DND-41 (cell line): ENCODE data around the gene KIF18A.

Experiments used
- ATAC-seq: fragments of 200-7000 bp; cut with Tn5 transposase; 3 replicates; pipeline ENCODE4 v1.9.1; 2021; ENCODE audit warnings: low read depth; ENCODE audit not compliant: insufficient read depth
- DNase-seq: peaks from one replicate; pipeline ENCODE4 v3.0.0-alpha.2; 2020
- H2AFZ ChIP-seq: 2 replicates; pipeline ENCODE4 v1.6.0; 2012; ENCODE audit warnings: low read depth, low read length
- H3K27ac ChIP-seq: 2 replicates; pipeline ENCODE4 v1.5.1; 2012; ENCODE audit warnings: low read length, inconsistent platforms
- H3K27me3 ChIP-seq: fragments of 200-600 bp; sonication (generic); 2 replicates; pipeline ENCODE4 v1.6.0; 2012; ENCODE audit warnings: low read length, mild to moderate bottlenecking, inconsistent platforms; ENCODE audit not compliant: insufficient read depth, poor library complexity
- H3K36me3 ChIP-seq: 2 replicates; pipeline ENCODE4 v1.5.1; 2012; ENCODE audit warnings: low read length, inconsistent platforms; ENCODE audit not compliant: insufficient read depth
- H3K4me1 ChIP-seq: 2 replicates; pipeline ENCODE4 v1.5.1; 2012; ENCODE audit warnings: mild to moderate bottlenecking, low read length; ENCODE audit not compliant: insufficient read depth
- H3K4me2 ChIP-seq: 2 replicates; pipeline ENCODE4 v1.6.0; 2012; ENCODE audit warnings: mild to moderate bottlenecking, moderate library complexity, low read length, inconsistent platforms; ENCODE audit not compliant: insufficient read depth
- H3K4me3 ChIP-seq, 2 experiments: fragments of 200-600 bp in 1 of 2; shearing (Covaris generic) in 1 of 2; 2 replicates each; pipeline ENCODE4 v1.5.1; 2012 to 2016; ENCODE audit warnings: inconsistent platforms in 2 of 2, low read length in 2 of 2, mild to moderate bottlenecking in 2 of 2, low read depth in 1 of 2, moderate library complexity in 1 of 2
- H3K79me2 ChIP-seq: 2 replicates; pipeline ENCODE4 v1.6.0; 2012; ENCODE audit warnings: low read length, inconsistent platforms; ENCODE audit not compliant: insufficient read depth
- H3K9ac ChIP-seq: 2 replicates; pipeline ENCODE4 v1.6.0; 2012; ENCODE audit warnings: low read depth, mild to moderate bottlenecking, inconsistent platforms, low read length, moderate library complexity
- H3K9me3 ChIP-seq: 2 replicates; pipeline ENCODE4 v1.5.1; 2012; ENCODE audit warnings: low read length, moderate library complexity, mild to moderate bottlenecking, inconsistent platforms; ENCODE audit not compliant: insufficient read depth, severe bottlenecking
- H4K20me1 ChIP-seq: 2 replicates; pipeline ENCODE4 v1.6.0; 2012; ENCODE audit warnings: low read length; ENCODE audit not compliant: insufficient read depth
- EZH2 ChIP-seq: IDR thresholded peaks from 3 replicates; pipeline ENCODE4 v1.6.1; 2012; ENCODE audit warnings: borderline replicate concordance, low read depth, mild to moderate bottlenecking, moderate library complexity, low read length, inconsistent platforms; ENCODE audit not compliant: severe bottlenecking
- TF ChIP-seq, protein P1 (sequence below): IDR thresholded peaks from 2 replicates; pipeline ENCODE4 v1.5.1; 2012; ENCODE audit warnings: borderline replicate concordance, low read length, moderate library complexity, mild to moderate bottlenecking; ENCODE audit not compliant: poor library complexity, severe bottlenecking; ENCODE audit errors: extremely low read depth

KIF18A gene

DNA sequence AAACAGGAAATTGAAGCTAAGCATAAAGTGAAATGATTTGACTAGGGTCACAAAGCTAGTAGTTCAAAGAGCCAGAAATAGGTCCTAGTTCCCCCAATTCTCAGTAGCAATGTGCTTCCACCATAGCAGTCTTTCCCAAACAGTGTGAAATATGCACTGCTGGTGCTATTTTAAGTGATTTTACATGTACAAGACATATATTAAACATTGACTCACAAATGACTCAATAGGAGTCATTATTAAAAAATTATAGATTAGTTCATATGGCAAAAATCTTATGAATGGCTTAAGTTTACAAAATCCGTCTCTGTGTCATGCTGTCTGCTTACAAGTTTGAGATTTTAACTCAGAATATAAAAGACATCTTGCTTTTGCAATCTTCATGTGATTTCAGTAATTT, 21.4 kb downstream of the KIF18A start:
- H3K27ac ChIP-seq = no peak overlapping the region
- H4K20me1 ChIP-seq = no peaks in the 10 kb centered on the region
- DNase-seq (no peak), ATAC-seq (no peak)
- H3K27me3 ChIP-seq = no peaks in the 10 kb centered on the region
- H3K36me3 ChIP-seq = peaks cover 62% of the 10 kb centered on the region
- H3K9me3 ChIP-seq = no peaks in the 10 kb centered on the region
- H3K4me1 ChIP-seq = no peaks in the 10 kb centered on the region
- no peak overlapping the region for H3K9ac ChIP-seq
- H3K4me2 ChIP-seq = no peak overlapping the region
- TF ChIP-seq EZH2 = no peak
- TF ChIP-seq, protein P1, sequence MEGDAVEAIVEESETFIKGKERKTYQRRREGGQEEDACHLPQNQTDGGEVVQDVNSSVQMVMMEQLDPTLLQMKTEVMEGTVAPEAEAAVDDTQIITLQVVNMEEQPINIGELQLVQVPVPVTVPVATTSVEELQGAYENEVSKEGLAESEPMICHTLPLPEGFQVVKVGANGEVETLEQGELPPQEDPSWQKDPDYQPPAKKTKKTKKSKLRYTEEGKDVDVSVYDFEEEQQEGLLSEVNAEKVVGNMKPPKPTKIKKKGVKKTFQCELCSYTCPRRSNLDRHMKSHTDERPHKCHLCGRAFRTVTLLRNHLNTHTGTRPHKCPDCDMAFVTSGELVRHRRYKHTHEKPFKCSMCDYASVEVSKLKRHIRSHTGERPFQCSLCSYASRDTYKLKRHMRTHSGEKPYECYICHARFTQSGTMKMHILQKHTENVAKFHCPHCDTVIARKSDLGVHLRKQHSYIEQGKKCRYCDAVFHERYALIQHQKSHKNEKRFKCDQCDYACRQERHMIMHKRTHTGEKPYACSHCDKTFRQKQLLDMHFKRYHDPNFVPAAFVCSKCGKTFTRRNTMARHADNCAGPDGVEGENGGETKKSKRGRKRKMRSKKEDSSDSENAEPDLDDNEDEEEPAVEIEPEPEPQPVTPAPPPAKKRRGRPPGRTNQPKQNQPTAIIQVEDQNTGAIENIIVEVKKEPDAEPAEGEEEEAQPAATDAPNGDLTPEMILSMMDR = no peak
- H3K4me3 ChIP-seq = no peak overlapping the region
- H2AFZ ChIP-seq = no peak overlapping the region
- no peaks in the 10 kb centered on the region for H3K79me2 ChIP-seq

DNA sequence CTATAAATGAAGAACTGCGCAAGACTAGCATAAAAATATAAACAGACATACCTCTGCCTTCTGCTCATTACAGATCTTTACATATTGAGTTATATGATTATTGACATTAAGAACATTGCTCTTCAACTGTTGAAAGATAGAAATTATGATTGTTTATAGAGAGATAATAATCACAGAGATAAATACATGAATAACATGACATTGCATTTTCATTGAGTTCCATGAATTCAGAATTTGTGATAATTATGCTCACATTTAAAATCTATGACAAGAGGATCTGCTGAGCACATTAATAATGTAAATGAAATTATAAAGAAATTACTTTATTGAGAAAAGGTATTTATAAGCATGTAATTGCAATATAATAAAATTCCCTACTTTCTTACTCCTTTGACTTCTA, 24.8 kb downstream of the KIF18A start:
- H3K36me3 ChIP-seq = peaks cover 66% of the 10 kb centered on the region
- no peak overlapping the region for H3K4me2 ChIP-seq
- DNase-seq = no peak
- H3K4me3 ChIP-seq = no peak overlapping the region
- no peak overlapping the region for H2AFZ ChIP-seq
- H3K4me1 ChIP-seq = no peaks in the 10 kb centered on the region
- no peaks in the 10 kb centered on the region for H3K9me3 ChIP-seq
- no peaks in the 10 kb centered on the region for H3K79me2 ChIP-seq
- H4K20me1 ChIP-seq = no peaks in the 10 kb centered on the region
- no peak for TF ChIP-seq EZH2
- TF ChIP-seq, protein P1 = no peak
- no peak overlapping the region for H3K27ac ChIP-seq
- no peak for ATAC-seq
- H3K9ac ChIP-seq = no peak overlapping the region
- H3K27me3 ChIP-seq = no peaks in the 10 kb centered on the region

DNA sequence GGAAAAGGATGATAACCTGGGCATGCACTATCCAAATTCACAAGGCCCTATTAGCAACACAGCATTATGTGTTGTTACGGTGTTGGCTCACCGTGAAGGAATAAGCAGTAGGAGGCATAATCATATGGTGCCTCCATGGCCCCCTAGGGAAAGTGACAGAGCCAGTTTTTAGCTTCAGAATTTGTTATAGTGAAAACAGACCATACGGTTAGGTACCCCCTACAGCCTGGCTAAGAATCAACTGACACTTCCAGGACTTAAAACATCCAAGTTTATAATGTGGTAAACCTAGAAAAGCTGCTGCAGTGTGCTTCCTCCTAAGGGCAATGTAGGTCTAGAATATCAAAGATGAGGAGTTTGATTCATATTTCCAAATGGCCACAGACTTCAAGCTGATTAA, 30.4 kb downstream of the KIF18A start:
- Histone ChIP-seq H2AFZ (no peak overlapping the region), H3K4me3 (no peak overlapping the region), H3K27ac (no peak overlapping the region), H3K36me3 (peaks cover 77% of the 10 kb centered on the region), H3K4me2 (no peak overlapping the region), H3K4me1 (no peaks in the 10 kb centered on the region), H3K27me3 (no peaks in the 10 kb centered on the region), H3K9me3 (no peaks in the 10 kb centered on the region), H3K79me2 (no peaks in the 10 kb centered on the region), H4K20me1 (no peaks in the 10 kb centered on the region), H3K9ac (no peak overlapping the region)
- DNase-seq (no peak), ATAC-seq (no peak)
- no peak for TF ChIP-seq EZH2
- TF ChIP-seq, protein P1 = no peak

DNA sequence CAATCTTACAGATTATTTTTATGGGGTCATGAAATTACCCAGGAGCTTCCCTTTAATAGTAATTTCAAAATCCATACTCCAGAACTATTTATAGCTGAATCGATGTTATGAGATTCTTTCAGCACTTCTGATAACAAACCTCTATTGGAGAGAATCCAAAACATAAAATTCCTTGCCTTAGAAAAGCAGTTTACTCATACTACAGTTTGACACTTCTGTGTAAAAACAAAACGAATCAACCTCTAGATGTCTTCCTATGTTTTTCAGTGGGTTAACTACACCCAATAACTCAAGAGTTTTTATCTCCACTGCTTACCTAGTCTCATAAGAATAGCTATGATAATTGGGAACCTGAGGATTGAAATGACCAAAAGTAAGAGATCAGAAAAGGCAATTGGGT, 35.6 kb downstream of the KIF18A start:
- no peaks in the 10 kb centered on the region for H4K20me1 ChIP-seq
- no peak for ATAC-seq
- H3K4me3 ChIP-seq = no peak overlapping the region
- H3K27me3 ChIP-seq = no peaks in the 10 kb centered on the region
- H3K79me2 ChIP-seq = no peaks in the 10 kb centered on the region
- no peak overlapping the region for H3K4me2 ChIP-seq
- H3K36me3 ChIP-seq = peaks cover 57% of the 10 kb centered on the region
- no peak for DNase-seq
- H3K27ac ChIP-seq = no peak overlapping the region
- TF ChIP-seq, protein P1 = no peak
- no peak for TF ChIP-seq EZH2
- no peaks in the 10 kb centered on the region for H3K4me1 ChIP-seq
- H2AFZ ChIP-seq = no peak overlapping the region
- no peaks in the 10 kb centered on the region for H3K9me3 ChIP-seq
- H3K9ac ChIP-seq = no peak overlapping the region
